Measurements from ENCODE around the gene FSTL5. TPM values are rescaled to one million over a fixed set of nuclear protein-coding genes. Genes with fewer than 3 reads are reported as not detected.

The FSTL5 gene
- total and polyA plus RNA-seq, 9 of the 15 experiments (the other 6 are each of a cell fraction or from before 2014, with no cell fraction given) = 0.09 to 3.1 (median 0.50) TPM; not detected in 1

DNA sequence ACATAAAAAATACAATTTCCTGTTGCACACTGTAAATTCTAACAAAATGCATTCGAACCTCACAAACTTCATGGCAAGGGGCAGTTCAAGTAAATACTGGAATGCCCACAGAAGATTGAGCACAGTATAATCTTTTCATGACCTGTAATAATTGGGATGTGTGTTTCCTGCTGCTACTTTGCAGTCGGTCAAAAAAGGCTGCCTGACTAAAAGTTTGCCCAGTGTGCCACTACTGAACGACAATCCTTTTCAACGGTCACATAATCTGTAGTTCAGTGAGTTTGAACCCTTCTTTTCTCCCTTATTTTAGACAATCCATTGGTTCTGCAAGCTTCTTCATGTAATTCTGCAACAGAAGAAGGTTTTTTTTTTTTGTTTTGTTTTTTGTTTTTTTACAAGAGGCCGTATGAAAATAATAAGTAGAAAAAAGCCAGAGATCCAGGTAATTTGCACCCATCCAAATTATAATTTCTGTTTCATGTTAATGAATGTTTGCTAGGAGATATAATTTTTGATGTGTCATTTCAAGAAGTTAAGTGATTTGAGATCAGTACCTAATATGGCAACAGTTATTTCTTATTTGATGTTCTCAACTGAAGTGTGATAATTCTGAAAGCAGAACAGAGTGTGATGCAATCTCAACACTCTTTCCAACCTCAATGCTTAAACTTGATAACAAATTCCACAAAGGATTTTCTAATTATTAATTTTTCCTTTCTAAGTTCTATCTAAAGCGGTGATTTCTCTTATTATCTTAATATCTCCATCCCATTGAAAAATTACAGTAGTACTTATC, 237.6 kb downstream of the FSTL5 start:
- intact Hi-C loops (cut with micrococcal nuclease) (no loop called here), in situ Hi-C loops (cut with MboI) (no loop called here)
- ATAC-seq (no peak), DNase-seq (ENCODE audit: extremely low read depth in 1 of 4, low spot score in 3 of 4) (no peak), FAIRE-seq (no peak)
- no peaks in the 10 kb centered on the region for H3K79me2 ChIP-seq (ENCODE audit: control insufficient read depth, insufficient read depth, low read length)
- POLR2A ChIA-PET = no interaction called here
- CTCF ChIA-PET (ENCODE audit: low intra/inter-chr PET ratio) = no interaction called here
- no peaks in the 10 kb centered on the region for H3K27me3 ChIP-seq (ENCODE audit: control insufficient read depth in 2 of 2, insufficient read depth in 2 of 2, low read length in 2 of 2)
- H3K27ac ChIP-seq (ENCODE audit: extremely low read depth, low read depth, low read length) = no peak overlapping the region
- BruUV-seq (replicated peaks) = no TSS peak
- H4K20me1 ChIP-seq (replicated peaks; ENCODE audit: control insufficient read depth, insufficient read depth, low read length) = no peaks in the 10 kb centered on the region
- no peak overlapping the region for H3K9ac ChIP-seq (ENCODE audit: insufficient read depth in 1 of 2, low read depth in 2 of 2, low read length in 2 of 2)
- H3K4me2 ChIP-seq (ENCODE audit: insufficient read depth, low read length) = no peak overlapping the region
- H3K4me3 ChIP-seq = no peak overlapping the region
- no peaks in the 10 kb centered on the region for H3K9me1 ChIP-seq (ENCODE audit: control insufficient read depth, insufficient read depth, low read length)
- WGBS (ENCODE audit: insufficient coverage, low coverage, missing lambda C conversion rate) = 0% methylated on average over 1 of the region's 6 CpGs
- H3K4me1 ChIP-seq (replicated peaks in 1 of 2; ENCODE audit: control insufficient read depth in 2 of 2, insufficient read depth in 2 of 2, low read length in 2 of 2) = no peaks in the 10 kb centered on the region
- H3K36me3 ChIP-seq (ENCODE audit: control insufficient read depth, insufficient read depth, low read length) = no peaks in the 10 kb centered on the region
- H2AFZ ChIP-seq (ENCODE audit: low read depth, low read length) = no peak overlapping the region
- no peaks in the 10 kb centered on the region for H3K9me3 ChIP-seq (replicated peaks; ENCODE audit: control insufficient read depth, insufficient read depth, low read depth, low read length)
- TF ChIP-seq SIRT6 (IDR thresholded peaks at IDR 0.05; ENCODE audit: low read depth, low read length) (no peak), ZKSCAN1 (IDR thresholded peaks at IDR 0.05; ENCODE audit: low read depth, low read length) (no peak), SRSF3 (IDR thresholded peaks at IDR 0.05; ENCODE audit: insufficient read depth, low read length) (no peak), FOS (IDR thresholded peaks at IDR 0.05; ENCODE audit: extremely low read depth, insufficient read length) (no peak), ZNF695 (CRISPR knock-in tag; IDR thresholded peaks at IDR 0.05) (no peak), CBX1 (IDR thresholded peaks at IDR 0.05; ENCODE audit: low read depth) (no peak), DPF2 (IDR thresholded peaks at IDR 0.05) (no peak), CREB1 (IDR thresholded peaks at IDR 0.05) (no peak), CREB1 (CRISPR knock-in tag; IDR thresholded peaks at IDR 0.05) (no peak), ZNF551 (CRISPR knock-in tag; IDR thresholded peaks at IDR 0.05) (no peak)
- TF ChIP-seq, protein P1, sequence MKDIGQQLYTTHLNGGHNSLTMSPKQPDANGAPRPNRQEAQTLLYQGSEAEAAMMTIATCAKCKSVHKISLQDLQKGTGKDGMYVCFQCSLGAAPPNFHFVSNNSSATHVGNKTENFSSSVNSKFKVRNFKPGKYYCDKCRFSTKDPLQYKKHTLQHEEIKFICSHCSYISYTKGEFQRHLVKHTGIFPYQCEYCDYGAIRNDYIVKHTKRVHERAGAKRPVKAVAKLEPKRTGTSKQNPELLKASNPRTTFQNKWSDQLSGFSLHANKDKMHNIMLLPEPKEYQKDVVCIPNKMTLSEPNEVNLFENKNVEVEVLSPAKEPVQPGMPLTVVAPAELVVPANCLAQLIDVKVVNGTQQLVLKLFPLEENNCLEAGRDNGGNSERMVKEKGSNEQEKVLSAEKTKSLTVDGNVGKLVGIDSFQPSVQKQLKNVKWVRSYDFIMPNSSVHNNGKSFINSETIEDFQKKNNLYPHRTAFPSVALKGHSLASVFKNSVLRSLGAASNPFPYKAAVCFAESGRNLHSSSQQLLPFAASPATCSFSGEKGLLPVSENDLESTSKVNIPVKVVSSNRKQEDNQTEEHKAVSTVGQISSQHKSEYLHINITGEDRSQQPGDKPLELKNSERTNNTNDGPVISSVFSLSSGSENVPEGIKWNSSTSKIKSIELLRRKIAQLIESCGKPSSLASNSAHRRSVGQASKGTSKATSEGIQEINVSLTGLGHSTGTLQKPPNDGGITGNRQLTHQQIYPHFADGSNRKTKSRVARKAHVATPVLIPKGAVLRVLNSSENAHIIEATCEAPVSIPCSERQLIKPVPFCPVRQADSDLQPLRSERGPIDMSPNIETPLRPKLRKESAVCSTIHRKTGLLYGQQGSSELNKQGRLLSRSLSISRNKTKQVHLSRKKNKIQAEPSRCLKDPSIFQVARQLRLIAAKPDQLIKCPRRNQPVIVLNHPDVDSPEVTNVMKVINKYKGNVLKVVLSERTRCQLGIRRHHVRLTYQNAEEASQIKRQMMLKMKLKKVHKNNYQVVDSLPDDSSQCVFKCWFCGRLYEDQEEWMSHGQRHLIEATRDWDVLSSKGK (CRISPR knock-in tag; IDR thresholded peaks at IDR 0.05) = no peak
- TF ChIP-seq, protein P2, sequence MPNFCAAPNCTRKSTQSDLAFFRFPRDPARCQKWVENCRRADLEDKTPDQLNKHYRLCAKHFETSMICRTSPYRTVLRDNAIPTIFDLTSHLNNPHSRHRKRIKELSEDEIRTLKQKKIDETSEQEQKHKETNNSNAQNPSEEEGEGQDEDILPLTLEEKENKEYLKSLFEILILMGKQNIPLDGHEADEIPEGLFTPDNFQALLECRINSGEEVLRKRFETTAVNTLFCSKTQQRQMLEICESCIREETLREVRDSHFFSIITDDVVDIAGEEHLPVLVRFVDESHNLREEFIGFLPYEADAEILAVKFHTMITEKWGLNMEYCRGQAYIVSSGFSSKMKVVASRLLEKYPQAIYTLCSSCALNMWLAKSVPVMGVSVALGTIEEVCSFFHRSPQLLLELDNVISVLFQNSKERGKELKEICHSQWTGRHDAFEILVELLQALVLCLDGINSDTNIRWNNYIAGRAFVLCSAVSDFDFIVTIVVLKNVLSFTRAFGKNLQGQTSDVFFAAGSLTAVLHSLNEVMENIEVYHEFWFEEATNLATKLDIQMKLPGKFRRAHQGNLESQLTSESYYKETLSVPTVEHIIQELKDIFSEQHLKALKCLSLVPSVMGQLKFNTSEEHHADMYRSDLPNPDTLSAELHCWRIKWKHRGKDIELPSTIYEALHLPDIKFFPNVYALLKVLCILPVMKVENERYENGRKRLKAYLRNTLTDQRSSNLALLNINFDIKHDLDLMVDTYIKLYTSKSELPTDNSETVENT (CRISPR knock-in tag; IDR thresholded peaks at IDR 0.05) = no peak
- TF ChIP-seq, protein P3, sequence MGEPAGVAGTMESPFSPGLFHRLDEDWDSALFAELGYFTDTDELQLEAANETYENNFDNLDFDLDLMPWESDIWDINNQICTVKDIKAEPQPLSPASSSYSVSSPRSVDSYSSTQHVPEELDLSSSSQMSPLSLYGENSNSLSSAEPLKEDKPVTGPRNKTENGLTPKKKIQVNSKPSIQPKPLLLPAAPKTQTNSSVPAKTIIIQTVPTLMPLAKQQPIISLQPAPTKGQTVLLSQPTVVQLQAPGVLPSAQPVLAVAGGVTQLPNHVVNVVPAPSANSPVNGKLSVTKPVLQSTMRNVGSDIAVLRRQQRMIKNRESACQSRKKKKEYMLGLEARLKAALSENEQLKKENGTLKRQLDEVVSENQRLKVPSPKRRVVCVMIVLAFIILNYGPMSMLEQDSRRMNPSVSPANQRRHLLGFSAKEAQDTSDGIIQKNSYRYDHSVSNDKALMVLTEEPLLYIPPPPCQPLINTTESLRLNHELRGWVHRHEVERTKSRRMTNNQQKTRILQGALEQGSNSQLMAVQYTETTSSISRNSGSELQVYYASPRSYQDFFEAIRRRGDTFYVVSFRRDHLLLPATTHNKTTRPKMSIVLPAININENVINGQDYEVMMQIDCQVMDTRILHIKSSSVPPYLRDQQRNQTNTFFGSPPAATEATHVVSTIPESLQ (CRISPR knock-in tag; IDR thresholded peaks at IDR 0.05) = no peak
- TF ChIP-seq, protein P4, sequence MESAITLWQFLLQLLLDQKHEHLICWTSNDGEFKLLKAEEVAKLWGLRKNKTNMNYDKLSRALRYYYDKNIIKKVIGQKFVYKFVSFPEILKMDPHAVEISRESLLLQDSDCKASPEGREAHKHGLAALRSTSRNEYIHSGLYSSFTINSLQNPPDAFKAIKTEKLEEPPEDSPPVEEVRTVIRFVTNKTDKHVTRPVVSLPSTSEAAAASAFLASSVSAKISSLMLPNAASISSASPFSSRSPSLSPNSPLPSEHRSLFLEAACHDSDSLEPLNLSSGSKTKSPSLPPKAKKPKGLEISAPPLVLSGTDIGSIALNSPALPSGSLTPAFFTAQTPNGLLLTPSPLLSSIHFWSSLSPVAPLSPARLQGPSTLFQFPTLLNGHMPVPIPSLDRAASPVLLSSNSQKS (CRISPR knock-in tag; IDR thresholded peaks at IDR 0.05) = no peak
